GM15510 (cell line): ENCODE data around the gene BAHCC1.

Source experiments
- POLR2A ChIP-seq: IDR thresholded peaks from 3 replicates; pipeline ENCODE4 v1.6.1; 2011; ENCODE audit warnings: borderline replicate concordance; ENCODE audit not compliant: insufficient read length; ENCODE audit errors: extremely low read depth

The BAHCC1 gene

DNA sequence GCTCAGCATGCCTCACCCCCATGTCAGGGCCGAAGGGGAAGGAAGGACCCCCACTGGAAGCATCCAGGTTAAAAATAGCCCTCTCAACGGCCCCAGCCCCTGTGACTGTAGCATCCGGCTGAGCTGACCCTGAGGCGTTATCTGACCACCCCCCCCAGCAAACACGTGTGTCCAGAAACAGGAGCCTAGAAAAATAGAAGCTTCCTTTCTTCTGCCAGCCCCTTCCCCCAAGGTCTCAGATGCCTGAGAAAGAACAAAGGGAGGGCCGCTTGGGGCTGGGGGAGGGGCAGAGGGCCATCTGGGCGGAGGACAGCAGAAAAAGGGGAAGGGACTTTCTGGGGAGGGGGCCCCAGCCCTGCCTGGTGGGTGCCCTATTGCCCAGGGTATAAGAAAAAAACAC is 61.5 kb downstream of the BAHCC1 start:
- TF ChIP-seq POLR2A: no peak

DNA sequence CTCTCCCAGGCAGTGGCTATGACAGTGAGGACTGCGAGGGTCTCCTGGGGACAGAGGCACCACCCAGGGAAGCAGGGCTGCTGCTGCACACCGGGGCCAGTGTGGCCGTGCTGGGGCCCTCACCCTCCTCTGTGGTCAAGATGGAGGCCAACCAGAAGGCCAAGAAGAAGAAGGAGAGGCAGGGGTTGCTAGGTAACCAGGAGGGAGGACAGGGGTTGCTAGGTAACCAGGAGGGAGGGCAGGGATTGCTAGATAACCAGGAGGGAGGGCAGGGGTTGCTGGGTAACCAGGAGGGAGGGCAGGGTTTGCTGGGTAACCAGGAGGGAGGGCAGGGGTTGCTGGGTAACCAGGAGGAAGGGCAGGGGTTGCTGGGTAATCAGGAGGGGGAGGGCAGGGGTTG is 62.1 kb downstream of the BAHCC1 start:
- TF ChIP-seq POLR2A: no peak

DNA sequence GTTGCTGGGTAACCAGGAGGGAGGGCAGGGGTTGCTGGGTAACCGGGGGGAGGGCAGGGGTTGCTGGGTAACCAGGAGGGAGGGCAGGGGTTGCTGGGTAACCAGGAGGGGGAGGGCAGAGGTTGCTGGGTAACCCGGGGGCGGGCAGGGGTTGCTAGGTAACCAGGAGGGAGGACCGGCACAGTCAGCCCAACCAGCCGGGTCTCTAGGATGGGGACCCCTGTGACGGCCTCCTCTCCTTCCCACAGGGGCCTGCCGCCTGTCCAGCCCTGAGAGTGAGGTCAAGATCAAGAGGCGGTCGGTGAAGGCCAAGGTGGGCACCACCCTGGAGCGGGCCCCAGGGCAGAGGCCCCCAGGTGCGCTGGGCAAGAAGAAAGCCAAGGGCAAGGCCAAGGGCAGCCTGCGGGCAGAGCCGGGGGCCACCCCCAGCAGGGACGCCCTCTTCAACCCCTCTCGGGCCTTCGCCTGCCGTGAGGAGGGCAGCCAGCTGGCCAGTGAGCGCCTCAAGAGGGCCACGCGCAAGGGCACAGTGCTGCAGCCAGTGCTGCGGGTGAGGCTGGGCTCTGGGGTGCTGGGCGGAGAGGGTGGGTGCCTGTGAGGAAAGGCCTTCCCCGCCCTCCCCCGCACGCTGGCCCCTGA is 62.8 kb downstream of the BAHCC1 start:
- TF ChIP-seq POLR2A: no peak

DNA sequence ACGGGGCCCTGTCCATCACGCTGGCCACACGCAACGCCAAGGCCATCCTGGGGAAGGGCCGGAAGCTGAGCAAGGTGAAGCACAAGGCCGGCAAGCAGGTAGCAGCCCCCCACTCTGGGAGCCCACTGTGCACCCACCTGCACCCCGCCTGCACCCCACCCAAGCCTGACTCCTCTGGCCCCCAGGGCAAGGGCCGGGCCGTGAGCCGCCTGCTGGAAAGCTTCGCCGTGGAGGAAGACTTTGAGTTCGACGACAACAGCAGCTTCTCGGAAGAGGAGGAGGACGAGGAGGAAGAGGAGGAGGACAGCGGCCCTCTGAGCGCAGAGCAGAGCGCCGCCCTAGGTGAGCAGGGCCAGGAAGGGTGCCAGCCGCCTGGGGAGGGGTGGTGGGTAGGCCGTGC is 63.4 kb downstream of the BAHCC1 start:
- TF ChIP-seq POLR2A: no peak

DNA sequence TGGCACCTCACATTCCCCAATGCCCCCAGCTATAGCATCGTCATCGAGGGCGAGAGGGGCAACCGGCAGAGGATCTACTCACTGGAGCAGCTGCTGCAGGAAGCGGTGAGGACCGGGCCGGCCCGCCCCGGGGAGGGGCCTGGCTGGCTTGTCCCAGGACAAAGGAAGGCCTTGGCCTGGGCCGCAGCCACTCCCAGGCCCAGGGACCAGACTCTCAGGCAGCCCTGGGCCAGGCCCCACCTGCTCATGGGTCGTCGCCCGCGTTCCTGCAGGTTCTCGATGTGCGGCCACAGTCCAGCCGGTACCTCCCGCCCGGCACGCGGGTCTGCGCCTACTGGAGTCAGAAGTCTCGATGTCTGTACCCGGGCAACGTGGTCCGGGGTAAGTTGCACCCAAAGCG is 64.0 kb downstream of the BAHCC1 start:
- TF ChIP-seq POLR2A: no peak

DNA sequence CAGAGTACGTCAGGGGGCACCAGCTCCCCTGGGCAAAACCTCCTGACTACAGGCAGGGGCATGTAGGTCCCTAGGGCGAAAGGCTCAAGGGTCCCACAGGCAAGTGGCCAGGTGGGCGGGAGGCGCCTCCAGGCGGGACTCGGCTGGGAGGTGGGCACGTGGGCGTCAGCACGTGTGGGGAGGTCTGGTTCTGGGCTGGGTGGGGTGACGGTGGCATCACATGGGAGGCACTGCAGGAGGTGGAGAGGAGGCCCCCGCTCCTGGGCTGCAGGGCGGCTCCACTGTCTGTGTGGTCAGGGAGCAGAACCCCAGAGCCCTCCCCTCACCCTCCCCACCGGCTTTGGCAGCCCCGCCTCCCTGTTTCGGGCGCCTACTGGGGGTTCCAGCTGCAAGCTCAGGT is 64.6 kb downstream of the BAHCC1 start:
- TF ChIP-seq POLR2A: no peak

DNA sequence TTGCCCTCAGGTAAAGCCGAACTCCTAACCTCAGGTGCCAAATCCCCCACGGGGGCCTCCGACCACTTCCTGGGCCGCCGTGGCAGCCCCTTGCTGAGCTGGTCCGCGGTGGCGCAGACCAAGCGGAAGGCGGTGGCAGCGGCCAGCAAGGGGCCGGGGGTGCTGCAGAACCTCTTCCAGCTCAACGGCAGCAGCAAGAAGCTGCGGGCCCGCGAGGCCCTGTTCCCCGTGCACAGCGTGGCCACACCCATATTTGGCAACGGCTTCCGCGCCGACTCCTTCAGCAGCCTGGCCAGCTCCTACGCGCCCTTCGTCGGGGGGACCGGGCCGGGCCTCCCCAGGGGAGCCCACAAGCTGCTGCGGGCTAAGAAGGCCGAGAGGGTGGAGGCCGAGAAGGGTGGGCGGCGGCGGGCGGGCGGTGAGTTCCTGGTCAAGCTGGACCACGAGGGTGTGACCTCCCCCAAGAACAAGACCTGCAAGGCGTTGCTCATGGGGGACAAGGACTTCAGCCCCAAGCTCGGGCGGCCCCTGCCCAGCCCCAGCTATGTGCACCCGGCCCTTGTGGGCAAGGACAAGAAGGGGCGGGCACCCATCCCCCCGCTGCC is 65.7 kb downstream of the BAHCC1 start:
- no peak for TF ChIP-seq POLR2A

DNA sequence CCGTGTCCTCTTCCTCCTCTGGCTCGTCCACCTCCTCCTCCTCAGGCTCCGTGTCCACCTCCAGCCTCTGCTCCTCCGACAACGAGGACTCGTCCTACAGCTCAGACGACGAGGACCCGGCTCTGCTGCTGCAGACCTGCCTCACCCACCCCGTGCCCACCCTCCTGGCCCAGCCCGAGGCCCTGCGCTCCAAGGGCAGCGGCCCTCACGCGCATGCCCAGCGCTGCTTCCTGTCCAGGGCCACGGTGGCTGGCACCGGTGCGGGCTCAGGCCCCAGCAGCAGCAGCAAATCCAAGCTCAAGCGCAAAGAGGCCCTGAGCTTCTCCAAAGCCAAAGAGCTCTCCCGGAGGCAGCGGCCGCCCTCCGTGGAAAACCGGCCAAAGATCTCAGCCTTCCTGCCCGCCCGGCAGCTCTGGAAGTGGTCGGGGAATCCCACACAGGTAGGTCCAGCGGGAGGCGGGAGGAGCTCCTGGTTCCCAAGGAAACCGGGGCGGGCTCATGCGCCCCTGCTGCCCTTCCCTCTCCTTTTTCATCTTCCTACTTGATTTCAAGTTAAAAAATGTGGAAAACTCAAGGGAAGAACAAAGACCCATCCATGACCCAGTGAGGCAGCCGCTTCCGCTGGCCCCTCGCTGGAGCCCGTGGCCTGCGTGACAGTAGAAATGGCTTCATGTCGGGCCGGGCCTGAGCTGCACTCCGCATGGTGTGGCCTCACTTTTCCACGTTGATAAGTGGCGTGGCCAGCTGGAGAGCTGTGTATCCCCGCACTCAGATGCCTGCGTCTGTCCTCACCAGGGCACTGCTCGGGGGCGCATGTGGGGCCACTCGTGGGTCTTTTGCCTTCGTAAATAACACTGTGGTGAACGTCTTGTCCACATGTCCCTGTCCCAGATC is 66.6 kb downstream of the BAHCC1 start:
- no peak for TF ChIP-seq POLR2A

DNA sequence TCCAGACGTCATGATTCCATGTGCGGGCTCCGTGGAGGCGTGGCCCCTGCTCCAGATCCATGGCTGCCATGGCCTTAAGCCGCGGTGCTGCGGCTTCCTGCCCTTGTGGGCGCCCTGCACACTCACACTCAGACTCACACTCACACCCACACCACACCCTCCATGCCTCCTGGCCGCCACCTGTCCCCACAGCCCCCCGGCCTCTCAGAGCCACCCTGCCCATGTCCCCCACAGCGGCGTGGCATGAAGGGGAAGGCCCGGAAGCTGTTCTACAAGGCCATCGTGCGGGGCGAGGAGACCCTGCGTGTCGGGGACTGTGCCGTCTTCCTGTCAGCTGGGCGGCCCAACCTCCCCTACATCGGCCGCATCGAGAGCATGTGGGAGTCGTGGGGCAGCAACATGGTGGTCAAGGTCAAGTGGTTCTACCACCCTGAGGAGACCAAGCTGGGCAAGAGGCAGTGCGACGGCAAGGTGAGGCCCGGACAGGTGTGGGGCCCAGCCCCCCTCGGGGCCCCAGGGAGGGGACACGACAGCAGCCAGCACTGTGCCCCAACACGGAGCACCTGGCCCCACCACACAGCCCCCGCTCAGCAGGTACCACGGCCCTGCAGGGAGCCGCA is 67.4 kb downstream of the BAHCC1 start:
- TF ChIP-seq POLR2A: no peak

DNA sequence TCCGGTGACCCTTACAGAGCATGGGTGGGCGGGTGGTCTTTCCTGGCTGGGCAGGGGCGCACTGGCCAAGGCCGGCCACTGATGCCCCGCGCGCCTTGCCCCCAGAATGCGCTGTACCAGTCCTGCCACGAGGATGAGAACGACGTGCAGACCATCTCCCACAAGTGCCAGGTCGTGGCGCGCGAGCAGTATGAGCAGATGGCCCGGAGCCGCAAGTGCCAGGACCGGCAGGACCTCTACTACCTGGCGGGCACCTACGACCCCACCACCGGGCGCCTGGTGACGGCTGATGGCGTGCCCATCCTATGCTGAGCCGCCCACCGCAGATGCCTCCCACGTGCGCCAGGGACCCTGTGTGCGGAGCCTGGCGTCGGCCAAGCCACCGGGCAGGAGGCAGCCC is 68.2 kb downstream of the BAHCC1 start:
- TF ChIP-seq POLR2A: no peak

DNA sequence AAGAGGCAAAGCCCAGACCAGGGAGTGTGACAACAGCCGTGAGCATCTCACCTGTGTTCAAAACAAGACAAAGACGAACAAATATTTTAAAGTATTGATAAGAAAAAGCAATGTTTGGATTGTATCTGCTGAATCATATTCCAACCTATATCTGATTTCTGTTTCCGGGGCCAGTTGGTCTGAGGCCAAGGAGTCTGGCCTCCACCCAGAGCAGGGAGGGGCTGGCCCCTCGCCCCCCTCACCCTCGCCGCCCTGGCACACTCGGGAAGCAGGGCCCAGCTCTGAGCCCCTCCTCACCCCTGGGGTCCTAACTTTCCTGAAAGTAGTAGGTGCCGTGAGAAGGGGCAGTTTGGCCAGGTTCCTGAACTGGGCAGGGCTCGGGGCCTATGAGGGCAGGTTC is 69.3 kb downstream of the BAHCC1 start:
- no peak for TF ChIP-seq POLR2A

DNA sequence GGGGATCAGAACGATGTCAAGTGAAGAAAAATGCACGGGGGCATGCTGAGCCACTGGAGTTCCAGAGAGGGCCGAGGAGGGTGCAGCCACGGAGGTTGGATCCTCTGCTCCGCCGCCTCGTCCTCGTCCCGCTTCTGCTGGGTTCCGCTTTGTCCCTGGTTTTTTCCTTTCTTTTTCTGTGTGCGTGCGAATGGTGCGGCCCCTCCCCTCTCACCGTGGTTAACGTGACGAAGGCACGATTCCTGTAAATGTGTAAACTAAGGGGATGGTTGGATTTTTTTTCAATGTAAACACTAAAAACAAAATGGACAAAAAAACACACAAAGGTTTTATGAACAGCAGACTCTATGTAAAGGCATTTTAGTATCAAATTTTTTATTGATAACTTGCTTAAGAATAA is 70.7 kb downstream of the BAHCC1 start:
- TF ChIP-seq POLR2A: no peak

DNA sequence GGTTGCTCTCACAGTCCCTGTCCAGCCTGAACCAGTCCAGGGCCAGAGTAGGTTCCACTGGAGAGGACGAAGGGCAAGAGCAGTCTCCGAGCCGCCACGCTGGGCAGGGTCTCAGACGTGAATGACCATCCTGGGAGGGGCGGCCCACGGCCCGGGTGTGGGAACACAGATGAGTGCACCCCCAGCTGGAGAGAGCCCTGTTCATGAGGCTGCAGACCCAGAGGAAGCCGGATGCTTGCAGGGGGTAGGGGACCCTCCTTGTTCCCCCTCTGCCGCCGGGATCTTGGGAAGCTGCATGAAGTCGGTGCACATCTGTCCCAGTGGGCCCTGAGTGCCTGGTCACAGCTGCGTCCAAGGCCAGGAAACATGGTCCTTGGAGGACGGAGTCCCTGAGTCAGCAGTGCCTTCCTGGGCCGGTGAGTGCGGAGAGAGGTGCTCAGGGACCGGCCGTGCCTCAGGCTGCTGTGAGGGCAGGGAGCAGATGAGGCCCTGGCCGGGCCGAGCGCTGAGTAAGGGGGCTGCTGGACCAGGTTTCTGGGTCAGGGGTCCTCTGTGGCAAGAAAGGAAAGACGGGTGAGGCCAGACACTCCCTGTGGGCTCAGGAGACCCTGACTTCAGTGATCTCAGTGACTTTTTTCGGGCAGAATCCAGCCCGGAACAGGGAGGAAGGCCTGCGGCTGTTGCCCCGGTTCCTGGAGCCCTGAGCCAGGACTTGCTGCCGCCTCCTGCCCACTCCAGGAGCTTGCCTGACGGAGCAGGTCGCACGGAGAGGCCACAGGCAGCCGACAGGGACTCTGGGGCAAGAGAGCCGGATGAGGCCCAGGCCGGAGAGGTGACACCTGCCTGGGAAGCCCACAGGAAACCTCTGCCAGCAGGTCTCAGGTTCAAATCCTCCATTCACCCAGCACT is 71.6 kb downstream of the BAHCC1 start:
- no peak for TF ChIP-seq POLR2A

DNA sequence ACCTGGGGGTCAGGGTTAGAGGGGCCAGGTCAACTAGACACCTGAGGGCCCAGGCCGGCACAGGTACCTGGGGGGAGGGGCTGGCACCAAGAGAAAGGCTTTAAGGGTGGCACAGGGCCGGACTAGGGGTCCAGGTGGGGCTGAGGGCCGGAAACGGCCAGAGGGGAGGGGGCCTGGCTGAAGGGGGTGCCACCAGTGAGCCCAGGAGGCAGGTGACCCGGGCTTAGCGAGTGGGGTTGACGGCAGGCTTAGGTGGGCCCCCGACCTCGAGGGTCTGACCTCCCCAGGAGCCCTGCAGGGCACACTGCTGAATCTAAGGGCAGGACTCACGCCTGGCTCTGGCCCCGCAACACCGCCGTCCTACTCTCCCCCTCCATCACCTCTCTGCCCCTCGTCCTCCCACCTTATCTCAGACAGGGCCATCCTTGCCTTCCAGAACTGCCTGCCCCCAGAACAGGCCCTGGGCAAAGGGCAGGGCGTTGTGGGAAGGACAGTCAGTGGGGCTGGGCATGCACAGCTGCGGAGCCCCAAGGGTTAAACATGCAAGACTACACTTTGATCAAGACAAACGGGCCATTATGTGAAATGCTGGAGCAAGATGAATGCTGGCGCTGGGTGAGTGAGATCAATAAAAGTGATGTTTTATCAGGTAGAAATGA is 73.0 kb downstream of the BAHCC1 start:
- no peak for TF ChIP-seq POLR2A
